ENCODE data around the gene BRAT1. TPM values are rescaled to one million over a fixed set of nuclear protein-coding genes. Genes with fewer than 3 reads are reported as not detected.

Gene BRAT1
- total and polyA plus RNA-seq, 7 donors = 9.6 to 25.9 (median 20.0) TPM

GRCh38 chr7:2596464-2597272, 41.3 kb upstream of the BRAT1 start:
- H3K4me3 ChIP-seq = no peak overlapping the region
- TF ChIP-seq POLR2A (IDR thresholded peaks at IDR 0.05) (no peak), POLR2AphosphoS5 (IDR thresholded peaks at IDR 0.05) (no peak), CTCF (IDR thresholded peaks at IDR 0.05) (no peak), EP300 (IDR thresholded peaks at IDR 0.05) (no peak)
- H3K36me3 ChIP-seq = peaks cover 6 to 93% (median 42%) of the 10 kb centered on the region in 4 donors
- no peaks in the 10 kb centered on the region for H3K4me1 ChIP-seq
- H3K9me3 ChIP-seq = no peaks in the 10 kb centered on the region
- no peak for DNase-seq
- no peaks in the 10 kb centered on the region for H3K27me3 ChIP-seq
- no peak overlapping the region for H3K27ac ChIP-seq
- intact Hi-C loops (cut with DNase I) = no loop called here
- WGBS, 2 donors = 89 to 94% methylated on average over 22 of the region's 22 CpGs

GRCh38 chr7:2595258-2595860, 40.0 kb upstream of the BRAT1 start:
- no peaks in the 10 kb centered on the region for H3K9me3 ChIP-seq

GRCh38 chr7:2594599-2594998, 39.3 kb upstream of the BRAT1 start:
- TF ChIP-seq POLR2A (IDR thresholded peaks at IDR 0.05) (no peak), EP300 (IDR thresholded peaks at IDR 0.05) (no peak), CTCF (IDR thresholded peaks at IDR 0.05) (no peak), POLR2AphosphoS5 (IDR thresholded peaks at IDR 0.05) (no peak)
- intact Hi-C loops (cut with DNase I) = no loop called here
- Histone ChIP-seq H3K27ac (no peak overlapping the region), H3K9me3 (no peaks in the 10 kb centered on the region), H3K4me1 (no peaks in the 10 kb centered on the region), H3K36me3 (peaks cover 6 to 93% (median 53%) of the 10 kb centered on the region in 4 donors), H3K4me3 (no peak overlapping the region), H3K27me3 (no peaks in the 10 kb centered on the region)
- DNase-seq = no peak
- 88 to 89% methylated on average over 10 of the region's 10 CpGs for WGBS, 2 donors

More at GRCh38 chr7:2595258-2595860, 40.0 kb upstream of the BRAT1 start:
- H3K27me3 ChIP-seq = no peaks in the 10 kb centered on the region
- no peak overlapping the region for H3K4me3 ChIP-seq
- no peak for DNase-seq
- no peaks in the 10 kb centered on the region for H3K4me1 ChIP-seq
- intact Hi-C loops (cut with DNase I) = no loop called here
- peaks cover 6 to 93% (median 46%) of the 10 kb centered on the region in 4 donors for H3K36me3 ChIP-seq
- 81 to 93% methylated on average over 27 of the region's 27 CpGs for WGBS, 2 donors
- H3K27ac ChIP-seq = no peak overlapping the region
- TF ChIP-seq EP300 (IDR thresholded peaks at IDR 0.05) (no peak), CTCF (IDR thresholded peaks at IDR 0.05) (no peak), POLR2AphosphoS5 (IDR thresholded peaks at IDR 0.05) (no peak), POLR2A (IDR thresholded peaks at IDR 0.05) (no peak)

- H3K4me3 ChIP-seq = no peak overlapping the region
- no peak overlapping the region for H3K27ac ChIP-seq
- WGBS, 2 donors = 96 to 97% methylated on average over 38 of the region's 38 CpGs
- no peaks in the 10 kb centered on the region for H3K9me3 ChIP-seq
- peaks cover 0 to 88% (median 53%) of the 10 kb centered on the region in 4 donors for H3K36me3 ChIP-seq
- H3K27me3 ChIP-seq = no peaks in the 10 kb centered on the region
- H3K4me1 ChIP-seq = no peaks in the 10 kb centered on the region
- TF ChIP-seq POLR2A (IDR thresholded peaks at IDR 0.05) (no peak), EP300 (IDR thresholded peaks at IDR 0.05) (no peak), POLR2AphosphoS5 (IDR thresholded peaks at IDR 0.05) (no peak), CTCF (IDR thresholded peaks at IDR 0.05) (no peak)
- intact Hi-C loops (cut with DNase I) = no loop called here
- DNase-seq = no peak
Observed at GRCh38 chr7:2593036-2593727, 37.9 kb upstream of the BRAT1 start.

All from sigmoid colon (tissue), 7 donors.